Body of pancreas (tissue), 4 donors: Measurements from ENCODE around the gene CNOT1.

ENCODE experiments used
- POLR2A ChIP-seq, 3 donors: fragments of 450-650 bp; IDR thresholded peaks; one replicate each; pipeline ENCODE4 v1.6.1; 2016; ENCODE audit warnings: antibody characterized with exemption in 3 of 3, mild to moderate bottlenecking in 2 of 3
- TF ChIP-seq, protein P1 (sequence below), 7 experiments: fragments of 450-650 bp in 4 of 7; fragments of 200-600 bp in 3 of 7; sonication (generic) in 3 of 7; IDR thresholded peaks; one replicate each; pipeline ENCODE4 v1.5.1; 2016 to 2019; ENCODE audit warnings: antibody characterized with exemption in 7 of 7

DNA sequence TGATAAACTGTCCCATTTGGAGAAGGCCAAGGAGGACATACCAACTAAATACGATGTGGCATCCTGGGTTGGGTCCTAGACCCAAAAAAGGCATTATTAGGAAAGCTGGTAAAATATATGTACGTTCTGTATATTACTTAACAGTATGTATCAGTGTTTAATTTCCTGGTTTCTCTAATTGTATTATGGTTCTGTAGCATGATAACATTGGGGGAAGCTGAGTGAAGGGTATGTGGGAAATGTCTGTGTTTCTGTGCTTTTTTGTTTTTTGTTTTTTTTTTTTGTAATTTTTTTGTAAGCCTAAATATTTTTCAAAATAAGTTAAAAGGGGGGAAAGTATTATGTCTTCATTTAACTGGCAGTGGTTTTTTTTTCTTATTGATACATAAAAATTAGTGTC, 151.2 kb downstream of the CNOT1 start:
- TF ChIP-seq, protein P1, sequence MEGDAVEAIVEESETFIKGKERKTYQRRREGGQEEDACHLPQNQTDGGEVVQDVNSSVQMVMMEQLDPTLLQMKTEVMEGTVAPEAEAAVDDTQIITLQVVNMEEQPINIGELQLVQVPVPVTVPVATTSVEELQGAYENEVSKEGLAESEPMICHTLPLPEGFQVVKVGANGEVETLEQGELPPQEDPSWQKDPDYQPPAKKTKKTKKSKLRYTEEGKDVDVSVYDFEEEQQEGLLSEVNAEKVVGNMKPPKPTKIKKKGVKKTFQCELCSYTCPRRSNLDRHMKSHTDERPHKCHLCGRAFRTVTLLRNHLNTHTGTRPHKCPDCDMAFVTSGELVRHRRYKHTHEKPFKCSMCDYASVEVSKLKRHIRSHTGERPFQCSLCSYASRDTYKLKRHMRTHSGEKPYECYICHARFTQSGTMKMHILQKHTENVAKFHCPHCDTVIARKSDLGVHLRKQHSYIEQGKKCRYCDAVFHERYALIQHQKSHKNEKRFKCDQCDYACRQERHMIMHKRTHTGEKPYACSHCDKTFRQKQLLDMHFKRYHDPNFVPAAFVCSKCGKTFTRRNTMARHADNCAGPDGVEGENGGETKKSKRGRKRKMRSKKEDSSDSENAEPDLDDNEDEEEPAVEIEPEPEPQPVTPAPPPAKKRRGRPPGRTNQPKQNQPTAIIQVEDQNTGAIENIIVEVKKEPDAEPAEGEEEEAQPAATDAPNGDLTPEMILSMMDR (IDR thresholded peaks at IDR 0.05) = no peak
- no peak for TF ChIP-seq POLR2A (IDR thresholded peaks at IDR 0.05)
